G401.6 (cell line): ENCODE results near the gene C5AR2.
"Not testable (repeated sequence)": the region's sequence is repeated elsewhere in the genome, so short reads cannot be mapped to it uniquely, and the experiment has no call there.

ENCODE experiments used
- FAIRE-seq: peaks from 2 replicates; lab custom pipeline; 2012; peaks lifted over from hg19 to GRCh38; lab: Jason Lieb, UNC

Gene C5AR2

DNA sequence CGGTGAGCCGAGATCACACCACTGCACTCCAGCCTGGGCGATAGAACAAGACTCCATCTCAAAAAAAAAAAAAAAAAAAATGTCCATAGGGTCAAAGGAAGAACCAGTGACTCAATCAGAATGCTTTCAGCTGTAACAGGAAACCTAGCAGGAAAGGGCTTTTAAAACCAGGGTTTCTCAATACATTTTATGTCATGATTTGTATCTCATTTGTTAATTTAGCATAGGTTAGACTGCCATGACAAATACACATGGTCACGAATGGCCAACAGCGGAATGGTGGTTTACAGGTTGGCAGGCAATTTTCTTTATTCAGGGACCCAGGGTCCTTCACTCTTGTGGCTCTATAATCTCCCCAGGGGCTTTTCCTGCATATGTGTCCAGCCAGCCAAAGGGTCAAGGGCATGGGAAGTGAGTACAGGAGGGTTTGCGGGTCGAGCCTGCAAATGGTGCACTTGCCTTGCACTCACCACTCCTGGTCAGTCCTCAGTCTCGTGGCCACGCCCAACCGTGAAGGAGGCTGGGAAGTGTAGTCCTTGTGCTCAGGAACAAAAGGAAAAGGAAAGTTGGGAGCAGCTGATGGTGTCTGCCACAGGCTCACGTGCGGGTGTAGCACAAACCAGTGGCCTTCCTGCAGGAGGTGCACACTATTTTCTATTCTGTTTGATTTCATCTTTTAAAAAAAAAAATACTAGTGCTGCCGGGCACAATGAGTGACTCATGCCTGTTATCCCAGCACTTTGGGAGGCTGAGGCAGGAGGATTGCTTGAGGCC lies 32.0 kb downstream of the C5AR2 start:
- FAIRE-seq, result no peak

- FAIRE-seq, result not testable (repeated sequence)
Measured at GRCh38 chr19:47365455-47365854, 33.5 kb downstream of the C5AR2 start.

GRCh38 chr19:47370045-47370611 lies 38.2 kb downstream of the C5AR2 start:
- FAIRE-seq, result no peak

- no peak for FAIRE-seq
Measured at GRCh38 chr19:47371261-47371660, 39.3 kb downstream of the C5AR2 start.

GRCh38 chr19:47372603-47373002 lies 40.6 kb downstream of the C5AR2 start:
- FAIRE-seq, result no peak

DNA sequence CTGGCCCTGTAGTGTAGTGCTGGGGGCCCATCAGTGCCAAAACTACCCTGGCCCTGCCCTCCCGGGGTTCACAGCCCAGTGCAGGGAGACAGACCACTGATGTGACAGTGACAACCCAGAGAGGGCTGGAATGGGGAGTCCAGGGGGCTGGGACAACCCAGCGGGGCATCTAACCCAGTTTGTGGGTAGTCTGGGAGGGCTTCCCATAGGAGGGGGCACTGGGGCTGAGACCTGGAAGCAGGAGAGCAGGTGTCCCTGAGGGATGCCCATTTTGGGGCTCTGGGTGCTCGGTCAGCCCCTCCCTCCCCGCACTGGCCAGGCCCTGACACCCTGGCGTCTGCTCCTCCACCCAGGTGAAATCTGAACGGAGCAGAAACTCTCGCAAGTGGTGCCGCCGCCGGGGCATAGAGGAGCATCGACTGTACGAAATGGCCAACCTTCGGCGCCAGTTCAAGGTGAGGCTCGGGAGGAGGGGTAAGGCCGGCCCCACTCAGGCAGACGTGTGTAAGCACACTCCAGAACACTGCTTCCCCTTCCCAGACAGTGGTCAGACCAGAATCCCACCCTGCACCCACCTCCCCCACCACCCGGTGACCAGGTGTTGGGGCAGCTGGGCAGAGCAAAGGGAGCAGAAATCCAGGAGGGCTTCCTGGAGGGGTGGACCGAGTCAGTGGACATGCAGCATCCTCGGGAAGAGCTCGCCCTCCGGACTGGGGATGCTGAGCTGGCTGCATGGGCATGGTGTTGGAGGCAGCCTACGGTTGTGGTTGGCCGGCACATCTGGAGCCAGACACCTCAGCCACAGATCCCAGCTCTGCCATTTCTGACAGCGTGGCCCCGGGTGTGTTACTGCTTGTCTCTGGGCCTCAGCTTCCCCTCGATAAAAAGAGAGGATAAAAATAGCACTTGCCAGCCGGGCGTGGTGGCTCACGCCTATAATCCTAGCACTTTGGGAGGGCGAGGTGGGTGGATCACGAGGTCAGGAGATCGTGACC lies 41.6 kb downstream of the C5AR2 start:
- FAIRE-seq, result no peak

DNA sequence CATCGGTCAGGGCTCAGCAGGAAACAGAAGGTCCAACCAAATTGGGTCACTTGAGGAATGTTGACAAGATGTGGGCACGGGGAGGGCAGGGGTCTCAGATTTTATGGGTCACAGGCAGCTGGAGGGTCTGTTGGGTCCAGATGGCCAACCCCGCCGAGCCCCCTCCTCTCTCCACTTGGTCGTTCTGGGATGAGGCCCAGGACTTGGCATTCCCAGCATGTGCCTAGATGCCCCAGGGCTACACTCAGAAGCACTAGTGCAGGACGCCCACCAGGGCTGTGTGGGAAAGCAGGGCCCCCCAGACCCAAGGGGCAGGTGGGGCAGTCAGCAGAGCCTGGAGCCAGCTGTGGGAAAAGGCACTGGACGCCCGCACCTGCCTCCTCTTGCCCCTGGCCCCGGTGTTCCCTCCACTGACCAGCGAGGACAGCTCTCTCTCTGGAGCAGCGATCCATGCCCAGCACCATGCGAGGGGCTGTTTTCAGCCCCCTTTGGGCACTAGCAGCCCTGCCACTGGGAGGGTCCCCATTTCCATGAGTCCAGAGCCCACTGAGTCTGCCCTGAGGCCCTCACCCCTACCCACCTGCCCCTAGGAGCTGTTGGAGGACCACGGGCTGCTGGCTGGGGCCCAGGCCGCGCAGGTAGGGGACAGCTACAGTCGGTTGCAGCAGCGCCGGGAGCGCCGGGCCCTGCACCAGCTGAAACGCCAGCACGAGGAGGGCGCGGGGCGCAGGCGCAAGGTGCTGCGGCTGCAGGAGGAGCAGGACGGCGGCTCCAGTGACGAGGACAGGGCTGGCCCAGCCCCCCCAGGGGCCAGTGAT lies 43.1 kb downstream of the C5AR2 start:
- no peak for FAIRE-seq

DNA sequence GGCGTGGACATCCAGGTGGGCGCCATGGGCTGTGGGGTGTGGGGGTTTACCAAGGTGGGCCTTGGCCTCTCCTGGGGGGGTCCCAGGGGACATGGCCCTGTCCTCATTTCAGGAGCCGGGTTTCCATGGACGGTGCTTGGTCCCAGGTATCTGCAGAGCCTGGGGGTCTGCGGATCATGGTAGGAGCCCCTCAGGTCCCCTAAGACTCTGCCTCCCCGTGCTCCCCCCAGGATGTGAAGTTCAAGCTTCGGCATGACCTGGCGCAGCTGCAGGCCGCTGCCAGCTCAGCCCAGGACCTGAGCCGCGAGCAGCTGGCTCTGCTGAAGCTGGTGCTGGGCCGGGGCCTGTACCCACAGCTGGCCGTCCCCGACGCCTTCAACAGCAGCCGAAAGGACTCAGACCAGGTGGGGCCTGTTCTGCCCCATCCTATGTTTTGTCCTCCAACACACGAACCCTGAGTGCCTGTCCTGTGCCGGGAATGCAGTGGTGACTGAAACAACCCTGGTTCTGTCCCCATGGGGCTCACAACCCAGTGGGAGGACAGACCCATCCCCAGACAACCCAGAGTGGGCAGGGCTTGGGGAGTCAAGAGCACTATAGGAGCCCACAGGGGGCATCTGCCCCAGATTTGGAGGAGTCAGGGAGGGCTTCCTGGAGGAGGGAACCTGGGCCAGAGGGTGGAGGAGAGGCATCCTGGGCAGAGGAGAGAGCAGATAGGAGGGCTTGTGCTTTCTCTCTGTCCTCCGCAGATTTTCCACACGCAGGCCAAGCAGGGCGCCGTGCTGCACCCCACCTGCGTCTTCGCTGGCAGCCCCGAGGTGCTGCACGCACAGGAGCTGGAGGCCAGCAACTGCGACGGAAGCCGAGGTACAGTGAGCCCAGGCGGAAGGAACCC lies 44.0 kb downstream of the C5AR2 start:
- FAIRE-seq, result no peak

GRCh38 chr19:47376589-47377144 lies 44.7 kb downstream of the C5AR2 start:
- no peak for FAIRE-seq

- FAIRE-seq, result no peak
Measured at GRCh38 chr19:47377208-47377701, 45.3 kb downstream of the C5AR2 start.

DNA sequence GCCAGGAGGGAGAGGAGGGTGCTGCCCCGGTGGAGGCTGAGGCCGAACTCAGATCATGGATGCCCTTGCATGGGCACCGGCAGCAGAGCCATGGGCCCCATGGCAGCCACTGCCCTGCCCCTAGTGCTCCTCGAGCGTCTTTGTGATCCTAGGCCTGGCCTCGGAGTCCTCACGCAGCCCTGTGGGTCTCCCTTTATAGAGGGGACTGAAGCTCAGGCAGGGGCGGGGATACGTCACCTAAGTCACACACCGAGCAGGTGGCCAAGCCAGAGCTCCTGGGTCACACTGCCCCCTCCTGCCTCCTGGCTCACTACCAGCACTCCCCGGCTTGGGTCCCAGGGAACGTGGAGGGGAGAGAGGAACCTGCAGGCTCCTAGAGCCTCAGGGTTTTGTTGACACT lies 45.8 kb downstream of the C5AR2 start:
- FAIRE-seq, result no peak

GRCh38 chr19:47378246-47378645 lies 46.3 kb downstream of the C5AR2 start:
- FAIRE-seq, result no peak

DNA sequence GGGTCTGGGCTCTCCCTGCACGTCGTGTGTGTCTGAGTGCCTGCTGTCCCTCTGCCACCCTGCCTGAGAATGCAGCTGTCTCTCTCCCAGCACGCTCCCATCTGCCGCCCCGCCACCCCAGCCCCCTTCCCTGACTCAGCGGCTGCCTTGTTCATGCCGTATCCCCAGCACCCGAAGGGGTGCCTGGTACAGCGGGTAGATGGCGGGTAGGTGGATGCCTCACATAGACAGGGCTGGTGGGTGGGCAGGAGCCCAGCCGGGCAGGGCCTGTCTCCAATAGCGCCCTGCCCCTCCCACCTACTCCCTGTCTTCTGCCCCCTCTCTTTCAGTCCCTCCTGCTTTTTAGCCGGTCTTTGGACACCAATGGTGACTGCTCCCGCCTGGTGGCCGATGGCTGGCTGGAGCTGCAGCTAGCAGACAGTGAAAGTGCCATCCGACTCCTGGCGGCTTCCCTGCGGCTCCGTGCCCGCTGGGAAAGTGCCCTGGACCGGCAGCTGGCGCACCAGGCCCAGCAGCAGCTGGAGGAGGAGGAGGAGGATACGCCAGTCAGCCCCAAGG lies 47.5 kb downstream of the C5AR2 start:
- no peak for FAIRE-seq

GRCh38 chr19:47380559-47380958 lies 48.6 kb downstream of the C5AR2 start:
- FAIRE-seq, result no peak

DNA sequence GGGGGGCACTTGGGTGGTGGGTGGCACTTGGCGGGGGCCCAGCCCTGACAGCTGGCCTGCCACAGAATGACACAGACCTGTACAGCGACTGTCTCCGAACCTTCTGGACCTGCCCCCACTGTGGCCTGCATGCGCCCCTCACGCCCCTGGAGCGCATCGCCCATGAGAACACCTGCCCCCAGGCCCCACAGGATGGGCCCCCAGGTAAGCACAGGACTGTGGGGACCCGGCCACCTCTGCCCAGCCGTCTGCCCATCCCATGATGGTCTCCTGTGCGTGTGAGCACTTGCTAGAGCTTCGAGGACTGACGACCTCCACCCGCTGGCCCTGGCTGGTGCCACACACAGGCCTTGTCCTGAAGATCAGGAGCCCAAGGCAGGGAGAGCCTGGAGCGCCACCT lies 49.1 kb downstream of the C5AR2 start:
- FAIRE-seq, result no peak

- no peak for FAIRE-seq
Measured at GRCh38 chr19:47381653-47382279, 49.8 kb downstream of the C5AR2 start.

DNA sequence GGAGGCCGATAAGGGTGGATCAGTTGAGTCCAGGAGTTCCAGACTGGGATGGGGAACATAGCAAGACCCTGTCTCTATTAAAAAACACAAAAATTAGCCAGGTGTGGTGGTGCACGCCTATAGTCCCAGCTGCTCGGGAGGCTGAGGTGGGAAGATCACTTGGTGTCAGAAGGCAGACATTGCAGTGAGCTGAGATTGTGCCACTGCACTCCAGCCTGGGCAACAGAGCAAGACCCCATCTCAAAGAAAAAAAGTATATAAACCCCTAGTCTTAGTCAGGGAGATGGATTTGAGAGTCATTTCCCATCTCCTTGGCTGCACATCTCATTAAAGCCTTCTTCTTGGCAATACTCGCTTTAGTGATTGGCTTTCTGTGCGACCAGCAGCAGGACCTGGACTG lies 51.9 kb downstream of the C5AR2 start:
- not testable (repeated sequence) for FAIRE-seq

GRCh38 chr19:47384533-47384932 lies 52.6 kb downstream of the C5AR2 start:
- FAIRE-seq, result not testable (repeated sequence)

- not testable (repeated sequence) for FAIRE-seq
Measured at GRCh38 chr19:47386582-47386981, 54.6 kb downstream of the C5AR2 start.

DNA sequence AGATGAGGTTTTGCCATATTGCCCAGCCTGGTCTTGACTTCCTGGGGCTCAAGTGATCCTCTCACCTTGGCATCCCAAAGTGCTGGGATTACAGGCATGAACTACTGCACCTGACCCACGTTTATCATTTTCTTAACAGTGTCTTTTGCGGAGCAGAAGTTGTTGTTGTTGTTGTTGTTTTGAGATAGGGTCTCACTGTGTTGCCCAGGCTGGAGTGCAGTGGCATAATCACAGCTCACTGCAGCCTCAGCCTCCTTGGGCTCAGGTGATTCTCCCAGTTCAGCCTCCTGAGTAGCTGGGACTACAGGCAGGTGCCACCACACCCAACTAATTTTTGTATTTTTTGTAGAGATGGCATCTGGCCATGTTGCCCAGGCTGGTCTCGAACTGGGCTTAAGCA lies 55.6 kb downstream of the C5AR2 start:
- not testable (repeated sequence) for FAIRE-seq
